ENCODE measurements around the gene ANKRD2.

The ANKRD2 gene

DNA sequence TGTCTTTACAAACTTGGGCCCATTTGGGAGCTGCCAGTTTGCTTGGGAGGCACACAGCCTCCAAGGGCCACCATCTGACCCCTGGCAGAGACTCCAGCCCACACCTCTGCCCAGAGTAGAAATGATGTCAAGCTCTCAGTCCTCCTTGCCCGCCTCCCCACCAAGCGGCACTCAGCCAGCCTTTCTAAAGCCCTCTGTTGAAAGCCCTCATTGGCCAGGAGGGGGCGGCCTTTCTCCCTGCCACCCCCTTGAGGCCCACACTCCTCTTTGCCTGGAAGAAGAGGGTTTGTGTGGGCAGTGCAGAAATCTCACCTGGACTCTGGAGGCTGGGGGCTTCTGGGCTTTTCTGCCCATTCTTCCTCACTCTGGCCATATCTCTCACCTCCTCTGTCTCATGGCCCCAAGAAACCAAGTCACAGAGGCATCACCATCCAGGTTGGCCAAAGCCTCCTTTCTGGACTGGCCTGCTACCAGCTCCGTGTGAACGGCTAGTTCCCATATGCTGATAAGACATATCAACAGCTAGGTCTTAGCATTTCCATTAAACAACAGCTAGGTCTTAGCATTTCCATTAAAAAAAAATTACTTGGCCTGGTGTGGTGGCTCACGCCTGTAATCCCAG lies 37.7 kb upstream of the ANKRD2 start:
- H3K4me1 ChIP-seq (ENCODE audit: low read depth, poor library complexity, severe bottlenecking): peaks cover 10% of the 10 kb centered on the region
- TF ChIP-seq, protein P1, sequence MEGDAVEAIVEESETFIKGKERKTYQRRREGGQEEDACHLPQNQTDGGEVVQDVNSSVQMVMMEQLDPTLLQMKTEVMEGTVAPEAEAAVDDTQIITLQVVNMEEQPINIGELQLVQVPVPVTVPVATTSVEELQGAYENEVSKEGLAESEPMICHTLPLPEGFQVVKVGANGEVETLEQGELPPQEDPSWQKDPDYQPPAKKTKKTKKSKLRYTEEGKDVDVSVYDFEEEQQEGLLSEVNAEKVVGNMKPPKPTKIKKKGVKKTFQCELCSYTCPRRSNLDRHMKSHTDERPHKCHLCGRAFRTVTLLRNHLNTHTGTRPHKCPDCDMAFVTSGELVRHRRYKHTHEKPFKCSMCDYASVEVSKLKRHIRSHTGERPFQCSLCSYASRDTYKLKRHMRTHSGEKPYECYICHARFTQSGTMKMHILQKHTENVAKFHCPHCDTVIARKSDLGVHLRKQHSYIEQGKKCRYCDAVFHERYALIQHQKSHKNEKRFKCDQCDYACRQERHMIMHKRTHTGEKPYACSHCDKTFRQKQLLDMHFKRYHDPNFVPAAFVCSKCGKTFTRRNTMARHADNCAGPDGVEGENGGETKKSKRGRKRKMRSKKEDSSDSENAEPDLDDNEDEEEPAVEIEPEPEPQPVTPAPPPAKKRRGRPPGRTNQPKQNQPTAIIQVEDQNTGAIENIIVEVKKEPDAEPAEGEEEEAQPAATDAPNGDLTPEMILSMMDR (conservative IDR thresholded peaks at IDR 0.05; ENCODE audit: low read depth, low read length): peak; percentile 63

DNA sequence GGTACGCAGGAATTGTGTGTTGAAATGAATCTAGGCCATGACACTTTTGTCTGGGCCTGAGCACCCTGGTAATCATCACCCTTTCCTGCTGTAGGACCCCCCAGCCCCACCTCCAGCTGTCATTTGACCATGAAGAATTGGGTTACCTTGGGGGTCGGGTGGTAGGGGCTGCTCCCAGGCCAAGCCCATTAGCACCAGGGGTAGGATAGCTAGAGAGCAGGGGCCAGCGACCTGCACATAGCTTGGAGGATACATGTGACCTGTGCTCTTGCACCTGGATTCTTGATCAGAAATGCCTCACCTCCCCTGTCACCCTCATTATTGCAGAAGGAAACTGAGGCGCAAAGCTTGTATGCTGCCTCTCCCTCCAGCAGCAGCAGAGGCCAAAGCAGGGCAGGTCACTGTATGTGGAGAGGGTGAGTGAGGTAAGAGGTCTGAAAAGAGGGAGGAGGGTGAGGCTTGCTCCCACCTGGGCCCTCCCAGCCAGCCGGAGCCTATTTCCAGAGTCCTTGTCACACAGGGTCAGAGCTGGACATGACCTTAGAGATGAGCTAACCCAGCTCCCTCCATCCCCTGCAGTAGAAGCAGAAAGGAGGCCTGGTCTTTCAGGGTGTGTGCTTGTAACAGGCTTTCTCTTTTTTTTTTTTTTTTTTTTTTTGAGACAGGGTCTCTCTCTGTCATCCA lies 35.3 kb upstream of the ANKRD2 start:
- Histone ChIP-seq H3K36me3 (ENCODE audit: insufficient read depth) (no peaks in the 10 kb centered on the region), H3K9ac (no peak overlapping the region), H3K27me3 (ENCODE audit: insufficient read depth, low read depth) (no peaks in the 10 kb centered on the region), H3K4me3 (IDR thresholded peaks at IDR 0.05; ENCODE audit: insufficient read depth, low read depth, low read length) (no peak overlapping the region), H2AFZ (ENCODE audit: low read depth) (no peak overlapping the region), H3K4me1 (ENCODE audit: low read depth, poor library complexity, severe bottlenecking) (peaks cover 15% of the 10 kb centered on the region), H3K4me2 (no peak overlapping the region), H3K27ac (no peak overlapping the region), H4K20me1 (ENCODE audit: insufficient read depth) (no peaks in the 10 kb centered on the region), H3K79me2 (ENCODE audit: insufficient read depth, low read depth) (no peaks in the 10 kb centered on the region)
- TF ChIP-seq, protein P1 (conservative IDR thresholded peaks at IDR 0.05; ENCODE audit: low read depth, low read length): no peak

More for the DNA sequence above, 37.7 kb upstream of the ANKRD2 start:
- no peak overlapping the region for H3K4me3 ChIP-seq (IDR thresholded peaks at IDR 0.05; ENCODE audit: insufficient read depth, low read depth, low read length)
- no peak overlapping the region for H3K9ac ChIP-seq
- H3K79me2 ChIP-seq (ENCODE audit: insufficient read depth, low read depth): no peaks in the 10 kb centered on the region
- H3K36me3 ChIP-seq (ENCODE audit: insufficient read depth): no peaks in the 10 kb centered on the region
- no peak overlapping the region for H3K4me2 ChIP-seq
- no peak overlapping the region for H2AFZ ChIP-seq (ENCODE audit: low read depth)
- no peaks in the 10 kb centered on the region for H4K20me1 ChIP-seq (ENCODE audit: insufficient read depth)
- H3K27ac ChIP-seq: no peak overlapping the region
- H3K27me3 ChIP-seq (ENCODE audit: insufficient read depth, low read depth): no peaks in the 10 kb centered on the region

DNA sequence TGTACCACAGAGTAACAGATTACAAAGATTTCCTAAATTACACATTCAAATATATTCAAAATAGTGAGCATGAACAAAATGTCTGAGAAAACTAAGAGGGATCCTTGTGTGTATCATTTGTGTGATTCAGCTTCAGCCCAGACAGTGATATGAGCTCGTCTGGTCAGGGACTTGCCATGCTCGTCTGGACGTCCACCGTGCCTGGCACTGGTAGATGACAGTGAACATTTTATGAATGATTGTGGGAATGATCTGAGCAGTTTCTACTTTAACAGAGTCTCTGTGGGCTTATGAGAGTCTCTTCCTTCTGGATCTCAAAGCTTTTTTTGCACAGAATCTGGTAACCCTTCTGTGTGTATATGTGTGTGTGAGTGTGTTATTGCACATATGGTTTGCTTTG lies 34.2 kb upstream of the ANKRD2 start:
- H3K36me3 ChIP-seq (ENCODE audit: insufficient read depth): no peaks in the 10 kb centered on the region
- no peaks in the 10 kb centered on the region for H4K20me1 ChIP-seq (ENCODE audit: insufficient read depth)
- H3K79me2 ChIP-seq (ENCODE audit: insufficient read depth, low read depth): no peaks in the 10 kb centered on the region
- peaks cover 11% of the 10 kb centered on the region for H3K4me1 ChIP-seq (ENCODE audit: low read depth, poor library complexity, severe bottlenecking)
- TF ChIP-seq, protein P1 (conservative IDR thresholded peaks at IDR 0.05; ENCODE audit: low read depth, low read length): no peak
- no peaks in the 10 kb centered on the region for H3K27me3 ChIP-seq (ENCODE audit: insufficient read depth, low read depth)
- no peak overlapping the region for H2AFZ ChIP-seq (ENCODE audit: low read depth)
- no peak overlapping the region for H3K4me3 ChIP-seq (IDR thresholded peaks at IDR 0.05; ENCODE audit: insufficient read depth, low read depth, low read length)
- H3K27ac ChIP-seq: no peak overlapping the region
- H3K4me2 ChIP-seq: no peak overlapping the region
- H3K9ac ChIP-seq: no peak overlapping the region

DNA sequence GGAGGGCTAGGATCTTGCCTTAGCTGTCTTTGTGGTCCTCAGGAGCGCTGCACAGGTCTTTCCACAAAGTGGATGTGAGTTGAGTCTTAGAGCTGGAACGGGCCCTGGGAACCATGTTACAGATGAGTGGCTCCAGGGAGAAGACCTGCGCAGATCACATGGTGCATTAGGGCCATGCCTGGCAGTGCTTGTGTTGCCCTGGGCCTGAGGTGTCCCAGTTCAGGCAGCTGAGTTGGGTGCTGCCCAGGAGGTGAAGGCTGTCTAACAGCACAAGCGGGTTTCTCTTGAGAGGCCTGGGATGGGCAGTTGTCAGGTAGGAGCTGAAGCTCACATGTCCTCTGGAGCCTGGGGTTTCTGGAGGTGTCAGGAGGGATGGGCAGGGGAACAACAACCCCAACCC lies 33.7 kb upstream of the ANKRD2 start:
- H3K4me1 ChIP-seq (ENCODE audit: low read depth, poor library complexity, severe bottlenecking): peaks cover 9% of the 10 kb centered on the region
- no peak overlapping the region for H3K4me3 ChIP-seq (IDR thresholded peaks at IDR 0.05; ENCODE audit: insufficient read depth, low read depth, low read length)
- H3K36me3 ChIP-seq (ENCODE audit: insufficient read depth): no peaks in the 10 kb centered on the region
- H3K27me3 ChIP-seq (ENCODE audit: insufficient read depth, low read depth): no peaks in the 10 kb centered on the region
- no peaks in the 10 kb centered on the region for H4K20me1 ChIP-seq (ENCODE audit: insufficient read depth)
- H3K79me2 ChIP-seq (ENCODE audit: insufficient read depth, low read depth): no peaks in the 10 kb centered on the region
- H3K27ac ChIP-seq: no peak overlapping the region
- no peak overlapping the region for H3K4me2 ChIP-seq
- H3K9ac ChIP-seq: no peak overlapping the region
- TF ChIP-seq, protein P1 (conservative IDR thresholded peaks at IDR 0.05; ENCODE audit: low read depth, low read length): no peak
- H2AFZ ChIP-seq (ENCODE audit: low read depth): no peak overlapping the region
